Osteoblast (primary cell): ENCODE data around the gene CCSER1. TPM values are rescaled to one million over a fixed set of nuclear protein-coding genes. Genes with fewer than 3 reads are reported as not detected.

Experiments used
- DNase-seq: peaks from one replicate; pipeline ENCODE4 v3.0.0; 2011; ENCODE audit warnings: low spot score, mixed read lengths; ENCODE audit not compliant: insufficient read length; ENCODE audit errors: missing footprints
- H2AFZ ChIP-seq: 2 replicates; pipeline ENCODE4 v1.6.0; 2011; ENCODE audit warnings: mild to moderate bottlenecking, low read length
- H3K27ac ChIP-seq: 2 replicates; pipeline ENCODE4 v1.5.1; 2011; ENCODE audit warnings: mild to moderate bottlenecking, low read depth, low read length, moderate library complexity
- H3K27me3 ChIP-seq: 2 replicates; pipeline ENCODE4 v1.6.0; 2012; ENCODE audit warnings: mild to moderate bottlenecking, control low read depth, inconsistent platforms, low read length, moderate library complexity; ENCODE audit not compliant: insufficient read depth
- H3K36me3 ChIP-seq: 2 replicates; pipeline ENCODE4 v1.5.1; 2011; ENCODE audit warnings: mild to moderate bottlenecking, low read length, control low read depth, moderate library complexity; ENCODE audit not compliant: insufficient read depth
- H3K4me1 ChIP-seq: 2 replicates; pipeline ENCODE4 v1.5.1; 2011; ENCODE audit warnings: mild to moderate bottlenecking, low read length, control low read depth, moderate library complexity; ENCODE audit not compliant: insufficient read depth
- H3K4me2 ChIP-seq: 2 replicates; pipeline ENCODE4 v1.6.0; 2011; ENCODE audit warnings: mild to moderate bottlenecking, low read length; ENCODE audit not compliant: insufficient read depth
- H3K4me3 ChIP-seq: fragments of 200-600 bp; sonication (generic); 3 replicates; pipeline ENCODE4 v1.5.1; 2012; ENCODE audit warnings: mild to moderate bottlenecking, low read length, inconsistent platforms; ENCODE audit not compliant: insufficient read depth
- H3K79me2 ChIP-seq: 2 replicates; pipeline ENCODE4 v1.6.0; 2012; ENCODE audit warnings: mild to moderate bottlenecking, low read length, control low read depth, inconsistent platforms; ENCODE audit not compliant: insufficient read depth
- H3K9me3 ChIP-seq: 2 replicates; pipeline ENCODE4 v1.5.1; 2011; ENCODE audit warnings: low read depth, low read length, control low read depth
- H4K20me1 ChIP-seq: 2 replicates; pipeline ENCODE4 v1.6.0; 2012; ENCODE audit warnings: mild to moderate bottlenecking, low read length, control low read depth; ENCODE audit not compliant: insufficient read depth
- CTCF ChIP-seq: IDR thresholded peaks from 2 replicates; pipeline ENCODE4 v1.5.1; 2011; ENCODE audit warnings: mild to moderate bottlenecking, low read depth, low read length, moderate library complexity; ENCODE audit errors: extremely low read depth
- total RNA-seq: library from RNA; depleted of rRNA; stranded (reverse); fragments of >200 nt; gene quantifications from 2 replicates; pipeline ENCODE4 v1.2.3, GENCODE V29; 2012

Gene CCSER1
- total RNA-seq, 1 donor: under 0.01 TPM

GRCh38 chr4:91525621-91526020 lies 1398.4 kb downstream of the CCSER1 start:
- no peak for TF ChIP-seq CTCF
- H3K4me2 ChIP-seq: no peak overlapping the region
- H3K4me1 ChIP-seq: no peaks in the 10 kb centered on the region
- no peak overlapping the region for H3K4me3 ChIP-seq
- H3K27ac ChIP-seq: no peak overlapping the region
- no peaks in the 10 kb centered on the region for H3K36me3 ChIP-seq
- H3K79me2 ChIP-seq: no peaks in the 10 kb centered on the region
- no peak overlapping the region for H2AFZ ChIP-seq
- H3K9me3 ChIP-seq: no peaks in the 10 kb centered on the region
- no peaks in the 10 kb centered on the region for H3K27me3 ChIP-seq
- H4K20me1 ChIP-seq: no peaks in the 10 kb centered on the region
- no peak for DNase-seq

GRCh38 chr4:91527056-91527455 lies 1399.9 kb downstream of the CCSER1 start:
- DNase-seq: no peak
- Histone ChIP-seq H3K36me3 (no peaks in the 10 kb centered on the region), H3K4me1 (no peaks in the 10 kb centered on the region), H2AFZ (no peak overlapping the region), H3K4me2 (no peak overlapping the region), H4K20me1 (no peaks in the 10 kb centered on the region), H3K4me3 (no peak overlapping the region), H3K27ac (no peak overlapping the region), H3K79me2 (no peaks in the 10 kb centered on the region), H3K9me3 (no peaks in the 10 kb centered on the region), H3K27me3 (no peaks in the 10 kb centered on the region)
- no peak for TF ChIP-seq CTCF

GRCh38 chr4:91567594-91567993 lies 1440.4 kb downstream of the CCSER1 start:
- no peaks in the 10 kb centered on the region for H4K20me1 ChIP-seq
- TF ChIP-seq CTCF: no peak
- H3K4me1 ChIP-seq: no peaks in the 10 kb centered on the region
- no peaks in the 10 kb centered on the region for H3K79me2 ChIP-seq
- no peaks in the 10 kb centered on the region for H3K9me3 ChIP-seq
- no peaks in the 10 kb centered on the region for H3K36me3 ChIP-seq
- no peak overlapping the region for H2AFZ ChIP-seq
- no peak overlapping the region for H3K27ac ChIP-seq
- H3K4me3 ChIP-seq: no peak overlapping the region
- no peak overlapping the region for H3K4me2 ChIP-seq
- DNase-seq: no peak
- H3K27me3 ChIP-seq: no peaks in the 10 kb centered on the region

- Histone ChIP-seq H3K27ac (no peak overlapping the region), H3K4me1 (no peaks in the 10 kb centered on the region), H2AFZ (no peak overlapping the region), H3K4me3 (no peak overlapping the region), H3K79me2 (no peaks in the 10 kb centered on the region), H3K9me3 (no peaks in the 10 kb centered on the region), H4K20me1 (no peaks in the 10 kb centered on the region), H3K4me2 (no peak overlapping the region), H3K27me3 (no peaks in the 10 kb centered on the region), H3K36me3 (no peaks in the 10 kb centered on the region)
- no peak for DNase-seq
- no peak for TF ChIP-seq CTCF
Measured at GRCh38 chr4:91577864-91578263, 1450.7 kb downstream of the CCSER1 start.
